ENCODE measurements around the gene ACVR1B. TPM values are rescaled to one million over a fixed set of nuclear protein-coding genes. Genes with fewer than 3 reads are reported as not detected.

The ACVR1B gene
- total RNA-seq, 1 donor from 2014 or later: 2.4 TPM

DNA sequence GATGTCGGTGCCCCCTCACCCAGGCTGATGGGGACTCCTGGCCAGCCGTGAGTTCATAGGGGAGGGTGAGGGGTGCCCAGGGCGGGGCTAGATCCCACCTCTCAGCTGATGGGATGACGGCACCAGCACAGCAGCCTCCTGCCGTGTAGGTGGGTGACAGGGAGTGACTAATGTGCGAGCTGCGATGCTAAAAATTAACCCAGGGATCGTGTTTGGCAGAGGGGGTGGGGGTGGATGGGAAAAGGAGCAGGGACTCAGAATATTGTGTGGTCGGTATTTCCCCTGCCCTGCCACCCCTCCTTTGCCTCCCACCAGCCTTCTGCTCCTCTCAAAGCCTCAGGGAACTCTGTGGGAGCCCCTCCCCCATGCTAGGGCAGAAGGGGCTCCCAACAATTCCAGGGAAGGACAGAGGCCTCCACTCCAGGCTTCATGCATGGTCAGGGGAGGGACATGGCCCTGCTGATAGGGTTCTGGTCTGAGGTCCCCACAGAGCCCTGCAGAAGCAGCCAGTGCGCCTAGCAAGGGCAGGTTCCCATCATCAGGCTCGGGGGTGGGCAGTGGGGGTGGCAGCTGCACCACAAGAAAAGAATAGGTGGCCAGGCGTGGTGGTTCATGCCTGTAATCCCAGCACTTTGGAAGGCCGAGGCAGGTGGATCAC, 67.7 kb downstream of the ACVR1B start:
- Mint-ChIP-seq H3K4me3 (ENCODE audit: low read depth) (no peak overlapping the region), H3K36me3 (ENCODE audit: low read depth) (no peaks in the 10 kb centered on the region), H3K9me3 (no peaks in the 10 kb centered on the region), H3K27me3 (ENCODE audit: low read depth) (peaks cover 5% of the 10 kb centered on the region), H3K27ac (no peak overlapping the region), H3K4me1 (ENCODE audit: low read depth) (peaks cover 20% of the 10 kb centered on the region)
- intact Hi-C loops (cut with micrococcal nuclease): no loop called here
- DNase-seq (ENCODE audit: low spot score): no peak

DNA sequence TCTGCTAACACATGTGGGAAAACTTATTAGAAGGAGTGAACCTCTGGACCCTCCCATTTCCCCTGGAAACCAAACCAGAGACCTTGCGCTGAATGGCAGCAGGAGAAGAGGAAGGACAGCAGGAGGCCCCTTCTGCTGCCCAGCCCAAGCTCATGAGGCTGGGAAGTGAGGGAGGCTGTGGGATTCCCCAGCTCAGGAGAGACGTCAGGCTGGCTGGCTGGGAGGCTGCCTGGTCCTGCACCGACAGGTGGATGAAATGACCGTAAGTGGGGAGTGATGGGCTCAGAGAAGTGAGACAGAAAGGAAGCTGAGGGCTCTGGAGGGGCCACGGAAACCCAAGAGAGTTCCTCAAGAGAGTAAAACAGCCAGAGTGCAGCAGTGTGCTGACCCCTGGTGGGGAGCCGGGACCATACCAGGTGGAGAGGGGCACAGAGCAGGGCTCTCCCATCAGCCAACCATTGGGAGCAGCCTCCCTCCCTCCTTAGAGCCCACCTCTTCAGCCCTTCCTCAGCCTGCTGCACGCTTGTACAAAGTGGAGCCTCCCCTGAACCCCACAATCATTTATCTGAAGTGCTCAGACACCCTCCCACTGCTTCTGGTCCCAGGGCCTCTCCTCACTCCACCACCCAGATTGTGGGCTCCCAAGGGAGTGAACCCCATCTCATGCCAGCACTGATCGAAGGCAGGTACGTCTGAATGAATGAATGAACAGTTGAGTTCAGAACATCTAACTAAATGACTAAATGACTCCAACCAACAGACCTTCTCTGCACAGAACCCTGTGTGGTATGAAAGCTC, 69.2 kb downstream of the ACVR1B start:
- Mint-ChIP-seq H3K36me3 (ENCODE audit: low read depth) (no peaks in the 10 kb centered on the region), H3K4me3 (ENCODE audit: low read depth) (no peak overlapping the region), H3K9me3 (no peaks in the 10 kb centered on the region), H3K4me1 (ENCODE audit: low read depth) (peaks cover 32% of the 10 kb centered on the region), H3K27ac (no peak overlapping the region), H3K27me3 (ENCODE audit: low read depth) (peaks cover 5% of the 10 kb centered on the region)
- intact Hi-C loops (cut with micrococcal nuclease): loop anchor here (5.0 kb wide), 1 partner anchor 48 kb away; no protein-coding TSS in a partner anchor
- peak; percentile 37 for DNase-seq (ENCODE audit: low spot score)

DNA sequence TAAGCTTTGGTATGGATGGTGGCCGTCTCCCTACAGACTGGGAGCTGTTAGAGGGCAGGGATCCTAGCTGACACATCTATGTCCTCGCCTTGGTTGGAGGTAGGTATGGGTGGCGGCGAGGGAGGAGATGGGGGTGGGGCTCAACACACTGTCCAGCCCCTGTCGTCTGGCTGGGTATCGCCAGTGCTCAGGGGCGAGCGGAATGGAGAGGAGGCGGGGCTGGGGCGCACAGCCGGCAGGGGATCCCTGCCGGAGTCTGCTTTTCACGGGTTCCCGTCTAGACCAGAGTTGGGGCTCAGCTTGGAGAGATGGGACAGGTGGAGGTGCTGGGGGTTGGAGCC, 71.3 kb downstream of the ACVR1B start:
- Mint-ChIP-seq H3K27me3 (ENCODE audit: low read depth) (peaks cover 3% of the 10 kb centered on the region), H3K36me3 (ENCODE audit: low read depth) (no peaks in the 10 kb centered on the region), H3K4me1 (ENCODE audit: low read depth) (peaks cover 39% of the 10 kb centered on the region), H3K27ac (no peak overlapping the region), H3K9me3 (no peaks in the 10 kb centered on the region), H3K4me3 (ENCODE audit: low read depth) (peak overlapping the region; percentile 87)
- intact Hi-C loops (cut with micrococcal nuclease): loop anchor here (1.0 to 5.0 kb wide), 3 partner anchors 16 to 51 kb away; no protein-coding TSS in a partner anchor
- no peak for DNase-seq (ENCODE audit: low spot score)

DNA sequence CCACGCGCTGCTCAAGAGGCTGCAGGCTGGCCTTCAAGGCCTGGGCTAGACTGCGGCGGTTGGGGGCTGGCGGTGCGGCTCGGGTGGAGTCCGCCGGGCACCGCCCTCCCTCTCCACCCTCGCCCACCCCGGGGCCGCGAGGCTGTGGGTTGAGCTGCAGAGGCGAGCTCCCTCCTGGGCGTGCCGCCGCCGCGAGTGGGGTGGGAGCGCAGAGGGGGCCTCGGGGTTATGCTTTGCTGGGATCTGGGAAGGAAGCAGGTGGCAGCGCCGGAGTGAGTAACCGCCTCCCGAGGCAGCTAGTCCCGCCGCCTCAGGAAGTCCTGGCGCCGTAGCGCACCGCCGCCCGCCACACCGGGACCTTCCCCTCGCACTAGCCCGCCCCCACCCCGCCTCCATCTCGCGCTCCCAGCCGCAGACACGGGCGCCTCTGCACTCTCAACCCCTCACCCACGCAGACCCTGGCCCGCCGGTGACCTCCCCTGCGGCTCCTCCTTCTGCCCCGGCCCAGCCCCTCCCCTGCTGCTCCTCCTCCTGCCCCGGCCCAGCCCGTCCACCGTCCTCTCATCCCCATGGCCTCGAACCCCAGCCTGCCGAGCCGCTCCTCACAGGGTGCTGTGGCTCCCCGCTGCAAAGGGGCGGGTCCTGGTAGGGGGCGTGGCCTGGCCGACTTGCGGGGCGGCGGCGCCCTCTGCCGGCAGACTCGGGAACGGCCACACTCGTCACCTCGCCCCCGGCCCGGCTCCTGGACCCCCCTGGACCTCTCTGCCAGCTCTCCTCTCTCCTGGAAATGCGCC, 71.9 kb downstream of the ACVR1B start:
- Mint-ChIP-seq H3K36me3 (ENCODE audit: low read depth) (no peaks in the 10 kb centered on the region), H3K4me1 (ENCODE audit: low read depth) (peaks cover 39% of the 10 kb centered on the region), H3K27me3 (ENCODE audit: low read depth) (peaks cover 3% of the 10 kb centered on the region), H3K4me3 (ENCODE audit: low read depth) (peak overlapping the region; percentile 87), H3K9me3 (no peaks in the 10 kb centered on the region), H3K27ac (peak overlapping the region; percentile 98)
- intact Hi-C loops (cut with micrococcal nuclease): loop anchor here (1.0 to 5.0 kb wide), 3 partner anchors 16 to 51 kb away; no protein-coding TSS in a partner anchor
- DNase-seq (ENCODE audit: low spot score): peak; percentile 88

DNA sequence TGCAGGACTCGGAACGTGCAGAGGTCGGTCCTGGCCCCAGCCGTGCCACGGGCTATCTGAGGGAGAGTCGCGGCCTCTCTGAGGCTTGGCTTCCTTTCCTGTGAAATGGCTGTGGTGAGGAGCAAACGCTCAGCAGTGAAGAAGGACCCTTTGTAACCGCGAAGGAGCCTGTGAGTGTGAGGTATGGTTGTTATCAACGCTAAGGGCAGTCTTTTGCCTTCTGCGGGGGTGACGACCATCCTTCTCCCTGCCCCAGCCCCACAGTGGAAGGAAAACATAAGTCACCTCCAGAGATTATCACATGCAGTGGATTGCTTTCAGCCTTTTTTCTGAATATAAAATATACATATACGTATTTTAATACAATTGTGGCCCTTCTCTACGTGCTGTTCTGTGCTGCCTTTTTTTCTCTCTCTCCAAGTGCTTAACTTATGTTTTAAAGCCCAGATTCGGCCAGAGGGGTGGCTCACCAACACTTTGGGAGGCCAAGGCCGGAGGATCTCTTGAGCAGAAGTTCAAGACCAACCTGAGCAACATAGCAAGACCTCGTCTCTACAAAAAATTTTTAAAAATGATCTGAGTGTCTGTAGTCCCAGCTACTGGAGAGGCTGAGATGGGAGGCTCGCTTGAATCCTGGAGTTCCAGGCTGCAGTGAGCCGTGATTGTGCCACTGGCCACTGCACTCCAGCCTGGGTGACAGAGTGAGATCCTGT, 72.6 kb downstream of the ACVR1B start:
- intact Hi-C loops (cut with micrococcal nuclease): loop anchor here (1.0 to 5.0 kb wide), 3 partner anchors 17 to 52 kb away; no protein-coding TSS in a partner anchor
- DNase-seq (ENCODE audit: low spot score): no peak
- Mint-ChIP-seq H3K4me3 (ENCODE audit: low read depth) (peak overlapping the region; percentile 87), H3K36me3 (ENCODE audit: low read depth) (no peaks in the 10 kb centered on the region), H3K27ac (peak overlapping the region; percentile 98), H3K9me3 (no peaks in the 10 kb centered on the region), H3K4me1 (ENCODE audit: low read depth) (peaks cover 39% of the 10 kb centered on the region), H3K27me3 (ENCODE audit: low read depth) (peaks cover 3% of the 10 kb centered on the region)

DNA sequence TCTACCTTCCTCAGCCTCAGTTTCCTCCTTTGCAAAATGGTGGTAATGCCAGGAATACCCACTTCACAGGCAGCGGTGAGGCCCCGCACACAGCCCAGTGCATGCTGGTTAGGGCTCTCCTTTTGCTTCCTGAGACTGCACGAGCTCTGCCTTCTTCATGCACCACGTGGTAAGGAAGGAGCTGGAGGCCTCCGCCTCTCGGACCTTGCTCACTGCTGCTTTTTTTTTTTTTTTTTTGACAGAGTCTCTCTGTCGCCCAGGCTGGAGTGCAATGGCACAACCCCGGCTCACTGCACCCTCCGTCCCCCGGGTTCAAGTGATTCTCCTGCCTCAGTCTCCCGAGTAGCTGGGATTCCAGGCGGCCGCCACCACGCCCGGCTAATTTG, 73.3 kb downstream of the ACVR1B start:
- Mint-ChIP-seq H3K9me3 (no peaks in the 10 kb centered on the region), H3K27me3 (ENCODE audit: low read depth) (peaks cover 3% of the 10 kb centered on the region), H3K4me1 (ENCODE audit: low read depth) (peaks cover 39% of the 10 kb centered on the region), H3K27ac (peak overlapping the region; percentile 98), H3K36me3 (ENCODE audit: low read depth) (no peaks in the 10 kb centered on the region), H3K4me3 (ENCODE audit: low read depth) (peak overlapping the region; percentile 87)
- intact Hi-C loops (cut with micrococcal nuclease): loop anchor here (1.0 to 5.0 kb wide), 6 partner anchors 8 to 58 kb away; partner anchors contain the start of genes ATG101 and NR4A1
- DNase-seq (ENCODE audit: low spot score): peak; percentile 64

DNA sequence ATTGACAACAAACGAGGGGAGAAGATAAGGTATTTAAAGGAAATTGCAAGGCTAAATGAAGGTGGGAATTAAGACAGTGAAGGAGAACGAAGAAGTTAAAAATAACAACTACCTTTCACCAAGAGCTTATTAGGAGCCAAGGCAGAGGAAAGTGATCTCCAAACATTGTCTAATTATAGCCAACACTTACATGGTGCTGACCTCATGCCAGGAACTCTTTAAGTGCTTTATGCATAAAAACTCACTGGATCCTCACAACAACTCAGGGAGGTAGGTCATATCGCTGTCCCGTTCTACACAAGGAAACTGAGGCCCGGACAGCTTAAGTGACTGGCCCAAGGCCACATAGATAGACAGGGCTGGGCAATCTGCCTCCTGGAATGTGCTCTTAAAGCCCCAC, 74.8 kb downstream of the ACVR1B start:
- Mint-ChIP-seq H3K27ac (peak overlapping the region; percentile 98), H3K9me3 (no peaks in the 10 kb centered on the region), H3K4me3 (ENCODE audit: low read depth) (no peak overlapping the region), H3K4me1 (ENCODE audit: low read depth) (peaks cover 26% of the 10 kb centered on the region), H3K36me3 (ENCODE audit: low read depth) (no peaks in the 10 kb centered on the region), H3K27me3 (ENCODE audit: low read depth) (no peaks in the 10 kb centered on the region)
- DNase-seq (ENCODE audit: low spot score): no peak
- intact Hi-C loops (cut with micrococcal nuclease): loop anchor here (1.0 kb wide), 1 partner anchor 94 kb away; no protein-coding TSS in a partner anchor

DNA sequence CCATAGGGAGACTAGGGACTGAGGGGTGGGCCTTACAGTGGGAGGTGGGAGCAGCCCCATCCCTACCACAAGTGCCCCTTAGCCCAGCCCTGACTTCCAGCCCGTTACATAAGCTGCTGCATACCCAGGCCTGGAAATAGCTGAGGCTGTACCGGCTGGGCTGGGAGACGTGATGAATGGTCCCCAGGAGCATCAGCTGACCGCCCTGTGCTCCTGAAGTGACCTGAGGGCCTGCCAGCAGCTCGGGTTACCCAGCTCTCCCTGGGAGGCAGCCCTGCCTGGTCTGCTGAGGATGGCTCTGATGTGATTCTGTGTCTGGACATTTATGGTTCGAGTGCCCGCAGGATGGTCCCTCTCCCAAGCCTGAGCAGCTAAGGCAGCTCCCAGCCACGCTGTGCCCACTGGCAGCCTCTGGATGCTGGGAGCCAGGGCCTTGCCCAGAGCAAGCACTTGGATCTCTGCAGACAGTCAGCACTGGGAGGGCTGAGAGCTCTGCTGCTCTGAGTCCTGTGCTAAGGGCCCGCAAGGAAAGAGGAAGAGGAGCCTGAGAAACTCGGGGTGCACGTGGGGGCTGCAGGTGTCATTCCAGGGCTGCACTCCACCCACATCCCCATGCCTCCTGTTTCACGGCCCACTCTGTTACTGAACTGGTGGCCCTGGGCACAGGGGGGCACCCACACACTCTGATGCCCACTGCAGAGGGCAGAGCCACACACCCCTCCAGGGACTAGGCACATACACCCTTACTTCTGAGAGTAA, 75.8 kb downstream of the ACVR1B start:
- Mint-ChIP-seq H3K9me3 (no peaks in the 10 kb centered on the region), H3K27me3 (ENCODE audit: low read depth) (no peaks in the 10 kb centered on the region), H3K36me3 (ENCODE audit: low read depth) (no peaks in the 10 kb centered on the region), H3K4me1 (ENCODE audit: low read depth) (peaks cover 27% of the 10 kb centered on the region), H3K4me3 (ENCODE audit: low read depth) (no peak overlapping the region), H3K27ac (no peak overlapping the region)
- intact Hi-C loops (cut with micrococcal nuclease): no loop called here
- DNase-seq (ENCODE audit: low spot score): no peak

DNA sequence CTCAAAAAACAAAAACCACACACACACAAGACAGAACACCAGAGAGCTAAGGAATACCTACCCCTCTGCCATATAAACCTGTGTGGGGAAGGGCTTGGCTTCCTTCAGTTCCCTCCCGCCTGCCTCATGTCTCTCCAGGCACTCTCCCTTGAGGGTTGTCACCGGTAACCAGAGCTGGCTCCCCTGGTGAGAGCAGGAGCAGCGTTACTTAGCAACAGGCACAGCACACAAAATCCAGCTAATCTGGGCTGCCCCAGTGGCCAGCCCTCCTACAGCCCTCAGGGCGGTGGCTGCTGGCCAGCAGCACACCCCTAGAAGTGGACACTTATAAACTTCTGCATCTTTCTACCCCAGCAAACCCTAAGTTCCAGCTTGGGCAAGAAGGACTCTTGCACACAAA, 78.2 kb downstream of the ACVR1B start:
- H3K27ac Mint-ChIP-seq: no peak overlapping the region
- no peak overlapping the region for H3K4me3 Mint-ChIP-seq (ENCODE audit: low read depth)
- intact Hi-C loops (cut with micrococcal nuclease): no loop called here
- no peaks in the 10 kb centered on the region for H3K9me3 Mint-ChIP-seq
- no peaks in the 10 kb centered on the region for H3K36me3 Mint-ChIP-seq (ENCODE audit: low read depth)
- H3K4me1 Mint-ChIP-seq (ENCODE audit: low read depth): peaks cover 32% of the 10 kb centered on the region
- no peaks in the 10 kb centered on the region for H3K27me3 Mint-ChIP-seq (ENCODE audit: low read depth)
- DNase-seq (ENCODE audit: low spot score): no peak

DNA sequence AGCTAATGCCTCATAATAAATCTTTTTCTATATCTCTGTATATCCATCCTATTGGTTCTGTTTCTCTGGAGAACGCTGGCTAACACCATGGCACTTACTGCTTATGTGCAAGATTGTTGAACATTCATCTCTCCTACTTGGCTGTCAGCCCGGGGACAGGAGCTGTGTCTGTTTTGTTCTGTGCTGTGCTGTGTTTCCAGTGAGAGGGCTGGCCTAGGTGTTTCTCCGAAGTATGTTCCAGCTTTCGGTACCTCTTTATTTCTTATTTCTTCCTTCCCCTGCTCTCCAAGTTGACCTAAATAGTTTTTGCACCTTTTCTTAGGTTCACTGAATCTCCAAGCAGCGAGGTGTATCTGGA, 80.9 kb downstream of the ACVR1B start:
- no peaks in the 10 kb centered on the region for H3K36me3 Mint-ChIP-seq (ENCODE audit: low read depth)

DNA sequence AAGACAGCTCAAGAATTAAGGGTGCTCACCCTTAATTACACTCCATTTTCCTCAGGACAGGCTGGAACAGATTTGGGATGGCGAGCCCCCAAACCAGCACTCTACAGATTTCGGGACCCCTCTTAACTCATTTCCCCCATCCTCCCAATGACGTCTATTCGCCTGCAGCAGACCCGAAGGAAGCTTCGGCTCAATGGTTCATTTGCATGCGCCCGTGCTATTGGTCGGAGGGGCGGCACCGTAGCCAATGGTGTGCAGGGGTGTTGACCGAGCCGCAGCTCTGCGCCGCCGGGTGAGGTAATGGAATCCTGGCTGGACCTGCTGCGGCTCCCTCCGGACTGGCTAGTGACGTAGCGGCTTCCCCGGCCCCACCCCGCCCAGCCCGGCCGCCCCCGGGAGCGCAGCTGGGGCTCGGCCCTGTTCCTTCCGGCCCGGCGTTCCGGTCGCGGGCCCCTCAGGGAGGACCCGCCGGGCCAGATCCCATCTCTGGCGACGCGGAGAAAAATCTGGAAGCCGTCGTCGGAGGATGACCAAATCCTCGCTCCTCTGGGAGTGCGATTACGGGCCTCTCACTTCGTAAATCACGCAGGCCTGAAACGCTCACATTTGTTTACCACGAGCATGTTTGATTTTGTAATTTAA, 81.4 kb downstream of the ACVR1B start:
- peak overlapping the region; percentile 73 for H3K4me3 Mint-ChIP-seq (ENCODE audit: low read depth)

More for the DNA sequence above, 80.9 kb downstream of the ACVR1B start:
- Mint-ChIP-seq H3K4me1 (ENCODE audit: low read depth) (peaks cover 33% of the 10 kb centered on the region), H3K4me3 (ENCODE audit: low read depth) (peak overlapping the region; percentile 73), H3K27me3 (ENCODE audit: low read depth) (peaks cover 6% of the 10 kb centered on the region), H3K9me3 (no peaks in the 10 kb centered on the region), H3K27ac (peak overlapping the region; percentile 54)
- DNase-seq (ENCODE audit: low spot score): no peak
- intact Hi-C loops (cut with micrococcal nuclease): no loop called here

More for the DNA sequence above, 81.4 kb downstream of the ACVR1B start:
- H3K9me3 Mint-ChIP-seq: no peaks in the 10 kb centered on the region
- peak overlapping the region; percentile 81 for H3K27ac Mint-ChIP-seq
- intact Hi-C loops (cut with micrococcal nuclease): loop anchor here (1.0 kb wide), 2 partner anchors 8 to 18 kb away; partner anchors contain the start of gene NR4A1
- H3K27me3 Mint-ChIP-seq (ENCODE audit: low read depth): peaks cover 6% of the 10 kb centered on the region
- peaks cover 34% of the 10 kb centered on the region for H3K4me1 Mint-ChIP-seq (ENCODE audit: low read depth)
- DNase-seq (ENCODE audit: low spot score): peak; percentile 88
- H3K36me3 Mint-ChIP-seq (ENCODE audit: low read depth): no peaks in the 10 kb centered on the region
